ENCODE results near the gene FAM180A. TPM values are rescaled to one million over a fixed set of nuclear protein-coding genes. Genes with fewer than 3 reads are reported as not detected.

Gene FAM180A
- total and polyA plus RNA-seq, 2 of the 8 experiments (the other 6 are each of a cell fraction or from before 2014, with no cell fraction given): not detected

- CTCF ChIA-PET (ENCODE audit: partially characterized antibody): interaction anchor here (0.7 to 2.5 kb wide), 4 partner anchors 9 to 74 kb away, joined by 3 to 13 read pairs (median 3); no protein-coding TSS in a partner anchor
- Histone ChIP-seq H3K79me1 (ENCODE audit: low read depth, low read length) (no peaks in the 10 kb centered on the region), H2BK12ac (ENCODE audit: low read depth, low read length) (no peak overlapping the region), H4K20me1 (replicated peaks in 1 of 2; ENCODE audit: control insufficient read depth in 1 of 2, insufficient read depth in 2 of 2, low read length in 2 of 2) (no peaks in the 10 kb centered on the region), H3K27me3 (replicated peaks in 1 of 4; ENCODE audit: control insufficient read depth in 3 of 4, extremely low read depth in 1 of 4, insufficient read depth in 3 of 4, low read length in 3 of 4) (no peaks in the 10 kb centered on the region), H2BK15ac (ENCODE audit: low read length) (no peak overlapping the region), H3K9ac (replicated peaks in 1 of 4; ENCODE audit: extremely low read depth in 1 of 4, low read depth in 3 of 4, low read length in 3 of 4) (no peak overlapping the region), H3K18ac (ENCODE audit: extremely low read depth, low read length) (no peak overlapping the region), H3K23me2 (ENCODE audit: low read depth, low read length) (no peaks in the 10 kb centered on the region), H4K8ac (ENCODE audit: extremely low read depth, insufficient read depth, low read length) (no peak overlapping the region), H2BK20ac (ENCODE audit: low read length) (no peak overlapping the region), H3K4me3 (ENCODE audit: extremely low read depth in 1 of 4, insufficient read depth in 2 of 4, low read depth in 3 of 4, low read length in 4 of 4) (no peak overlapping the region), H3K23ac (ENCODE audit: insufficient read length) (no peak overlapping the region), H3K9me3 (ENCODE audit: insufficient read depth in 2 of 2, low read depth in 1 of 2, low read length in 1 of 2) (no peaks in the 10 kb centered on the region), H3K4me2 (ENCODE audit: insufficient read depth in 1 of 2, low read depth in 2 of 2, low read length in 2 of 2) (no peak overlapping the region), H4K5ac (ENCODE audit: insufficient read length, low read depth, low read length) (no peak overlapping the region), H2AFZ (ENCODE audit: low read length) (no peak overlapping the region), H3K4me1 (replicated peaks in 1 of 4; ENCODE audit: control insufficient read depth in 3 of 4, insufficient read depth in 4 of 4, low read length in 3 of 4) (peaks cover 0 to 6% (median 0%) of the 10 kb centered on the region in 4 experiments; a peak in 2 of 7 replicates), H3K79me2 (ENCODE audit: control insufficient read depth in 1 of 2, insufficient read depth in 2 of 2, low read length in 2 of 2) (no peaks in the 10 kb centered on the region), H2AK5ac (ENCODE audit: low read depth, low read length) (no peak overlapping the region), H3K56ac (replicated peaks; ENCODE audit: insufficient read length, low read depth, low read length) (no peak overlapping the region), H3K36me3 (ENCODE audit: control insufficient read depth in 2 of 4, insufficient read depth in 4 of 4, low read length in 3 of 4) (no peaks in the 10 kb centered on the region), H4K91ac (replicated peaks; ENCODE audit: insufficient read length, low read length) (no peak overlapping the region), H2BK120ac (replicated peaks; ENCODE audit: low read depth, low read length) (no peak overlapping the region), H2BK5ac (ENCODE audit: low read depth, low read length) (no peak overlapping the region), H3K4ac (replicated peaks; ENCODE audit: insufficient read length, low read depth, low read length) (no peak overlapping the region), H3K14ac (ENCODE audit: insufficient read length) (no peak overlapping the region), H3K27ac (ENCODE audit: low read depth, low read length) (no peak overlapping the region)
- POLR2A ChIA-PET (ENCODE audit: partially characterized antibody): no interaction called here
- 86% methylated on average over 8 of the region's 8 CpGs; no CpG with 5 or more reads in 1 of the 2 experiments for WGBS, 2 experiments (ENCODE audit: extremely low coverage in 1 of 2, insufficient coverage in 1 of 2, insufficient read length in 1 of 2, insufficient replicate concordance in 2 of 2, low coverage in 1 of 2, low lambda C conversion rate in 2 of 2, missing lambda C conversion rate in 1 of 2)
- TF ChIP-seq SP1 (IDR thresholded peaks at IDR 0.05; ENCODE audit: low read depth, low read length): no peak
- no peak for TF ChIP-seq CBX8 (IDR thresholded peaks at IDR 0.05; ENCODE audit: borderline replicate concordance, low read depth, low read length)
- TF ChIP-seq POU5F1 (IDR thresholded peaks at IDR 0.05; ENCODE audit: low read depth, low read length): no peak
- TF ChIP-seq ATF3 (IDR thresholded peaks at IDR 0.05; ENCODE audit: insufficient read depth, low read depth, low read length): no peak
- TF ChIP-seq EP300 (IDR thresholded peaks at IDR 0.05; ENCODE audit: borderline replicate concordance in 1 of 2, low read depth in 2 of 2, low read length in 2 of 2): no peak
- no peak for TF ChIP-seq KDM4A (IDR thresholded peaks at IDR 0.05; ENCODE audit: low read depth, low read length, severe bottlenecking)
- TF ChIP-seq TCF12 (IDR thresholded peaks at IDR 0.05; ENCODE audit: low read depth, low read length): no peak
- no peak for TF ChIP-seq CREB1 (IDR thresholded peaks at IDR 0.05)
- TF ChIP-seq MAFK (IDR thresholded peaks at IDR 0.05; ENCODE audit: low read depth, low read length): no peak
- no peak for TF ChIP-seq ATF2 (IDR thresholded peaks at IDR 0.05; ENCODE audit: low read length)
- TF ChIP-seq BCL11A (IDR thresholded peaks at IDR 0.05; ENCODE audit: low read depth in 2 of 2, low read length in 2 of 2): no peak
- no peak for TF ChIP-seq JUN (IDR thresholded peaks at IDR 0.05; ENCODE audit: low read depth, low read length)
- no peak for FAIRE-seq
- DNase-seq (ENCODE audit: low read depth in 1 of 2, low spot score in 2 of 2): no peak
Observed at GRCh38 chr7:135747366-135747765, 1.2 kb downstream of the FAM180A start.
